Ureter (tissue), 1 donor: Measurements from ENCODE around the gene DNM2. TPM values are rescaled to one million over a fixed set of nuclear protein-coding genes. Genes with fewer than 3 reads are reported as not detected.
A peak's percentile ranks its signal among the peaks of the same experiment; 100 is the strongest.

Source experiments
- DNase-seq: peaks from one replicate; pipeline ENCODE4 v3.0.0-alpha.2; 2020; ENCODE audit warnings: low spot score
- total RNA-seq: library from RNA; stranded (reverse); gene quantifications from one replicate; pipeline ENCODE4 v1.2.4, GENCODE V29; 2023
- donor health status: DM: yes; HTN: yes; CAD: no.

The DNM2 gene
- total RNA-seq, 1 donor from 2014 or later: 352 TPM

- DNase-seq: no peak
These were observed 27.5 kb upstream of the DNM2 start for GRCh38 chr19:10690341-10690781.

DNA sequence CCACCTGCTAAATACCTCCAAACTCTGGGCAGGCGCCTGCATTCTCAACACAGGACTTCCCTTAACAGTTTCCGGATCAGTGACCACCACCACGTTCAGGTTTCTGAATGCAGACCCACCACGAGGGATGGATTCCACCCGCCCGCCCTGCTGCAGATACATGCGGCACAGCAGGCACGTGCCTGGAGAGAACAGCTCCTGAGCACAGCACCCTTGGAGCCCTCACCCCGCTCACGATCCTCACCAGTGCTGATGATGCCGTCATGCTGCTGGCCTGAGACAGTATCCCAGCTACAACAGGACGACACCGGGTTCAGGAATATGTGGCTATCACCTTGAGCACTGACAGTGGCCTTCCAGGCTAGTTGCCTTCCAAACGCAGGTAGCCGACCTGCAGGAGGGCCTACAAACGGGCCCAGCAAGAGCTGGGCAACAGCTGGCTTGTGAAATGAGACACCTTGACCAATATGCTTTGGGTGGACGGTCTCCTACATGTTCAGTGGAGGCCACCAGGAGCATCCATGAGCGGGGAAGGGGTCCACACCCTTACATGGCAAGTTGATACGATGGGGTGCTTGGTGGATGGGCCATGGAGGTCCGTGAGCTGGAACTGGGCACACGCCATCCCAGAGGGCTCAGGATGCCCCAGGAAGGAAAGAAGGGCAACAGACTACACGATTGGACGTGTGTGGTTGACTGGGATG is 26.5 kb upstream of the DNM2 start:
- no peak for DNase-seq

DNA sequence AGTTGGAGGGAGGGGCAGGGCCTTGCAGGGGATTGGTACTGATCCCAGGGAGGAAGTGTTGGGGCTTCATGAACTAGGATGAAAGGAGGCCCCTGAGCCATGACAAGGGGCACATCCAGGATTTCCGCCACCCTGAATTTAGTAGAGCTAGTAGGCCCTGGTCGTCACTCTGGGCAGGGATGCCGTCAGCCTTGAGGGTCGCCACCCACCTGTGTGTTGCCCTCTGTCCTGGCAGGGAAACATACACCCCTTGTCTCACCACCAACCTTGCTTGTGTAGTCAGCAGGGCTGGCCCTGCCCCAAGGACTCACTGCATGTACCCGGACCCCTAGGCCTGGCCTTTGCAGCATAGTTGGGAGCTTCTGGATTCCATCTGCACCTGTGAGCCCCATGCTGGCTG is 26.0 kb upstream of the DNM2 start:
- no peak for DNase-seq

GRCh38 chr19:10692673-10693264 is 25.1 kb upstream of the DNM2 start:
- DNase-seq: no peak

DNA sequence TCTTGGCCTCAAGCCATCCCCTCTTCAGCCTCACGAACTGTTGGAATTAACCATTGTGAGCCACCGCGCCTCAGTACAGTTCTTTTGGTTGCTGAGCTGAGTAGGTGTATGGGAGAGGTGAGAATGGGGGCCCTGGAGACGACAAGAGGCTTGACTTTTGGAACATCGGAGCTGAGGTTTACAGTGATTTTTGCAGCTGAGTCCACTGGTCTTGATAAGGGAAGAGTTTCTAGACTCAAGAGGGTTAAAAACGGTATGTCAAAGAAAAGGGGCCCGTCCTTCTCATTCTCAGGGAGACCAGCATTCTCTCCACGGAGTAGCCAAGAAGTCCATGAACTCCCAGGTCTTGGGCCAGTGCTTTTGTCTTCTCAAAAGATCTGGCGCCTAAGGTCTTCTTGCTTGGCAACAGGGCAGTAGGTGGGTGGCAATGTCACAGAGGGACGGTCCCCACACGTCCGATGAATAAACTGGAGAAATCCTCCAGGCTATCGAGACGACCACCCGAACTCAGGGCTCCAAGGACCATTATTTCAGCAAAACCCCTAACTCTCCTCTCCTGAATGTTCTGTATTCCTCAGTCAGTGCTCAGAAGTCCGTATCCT is 23.1 kb upstream of the DNM2 start:
- no peak for DNase-seq

DNA sequence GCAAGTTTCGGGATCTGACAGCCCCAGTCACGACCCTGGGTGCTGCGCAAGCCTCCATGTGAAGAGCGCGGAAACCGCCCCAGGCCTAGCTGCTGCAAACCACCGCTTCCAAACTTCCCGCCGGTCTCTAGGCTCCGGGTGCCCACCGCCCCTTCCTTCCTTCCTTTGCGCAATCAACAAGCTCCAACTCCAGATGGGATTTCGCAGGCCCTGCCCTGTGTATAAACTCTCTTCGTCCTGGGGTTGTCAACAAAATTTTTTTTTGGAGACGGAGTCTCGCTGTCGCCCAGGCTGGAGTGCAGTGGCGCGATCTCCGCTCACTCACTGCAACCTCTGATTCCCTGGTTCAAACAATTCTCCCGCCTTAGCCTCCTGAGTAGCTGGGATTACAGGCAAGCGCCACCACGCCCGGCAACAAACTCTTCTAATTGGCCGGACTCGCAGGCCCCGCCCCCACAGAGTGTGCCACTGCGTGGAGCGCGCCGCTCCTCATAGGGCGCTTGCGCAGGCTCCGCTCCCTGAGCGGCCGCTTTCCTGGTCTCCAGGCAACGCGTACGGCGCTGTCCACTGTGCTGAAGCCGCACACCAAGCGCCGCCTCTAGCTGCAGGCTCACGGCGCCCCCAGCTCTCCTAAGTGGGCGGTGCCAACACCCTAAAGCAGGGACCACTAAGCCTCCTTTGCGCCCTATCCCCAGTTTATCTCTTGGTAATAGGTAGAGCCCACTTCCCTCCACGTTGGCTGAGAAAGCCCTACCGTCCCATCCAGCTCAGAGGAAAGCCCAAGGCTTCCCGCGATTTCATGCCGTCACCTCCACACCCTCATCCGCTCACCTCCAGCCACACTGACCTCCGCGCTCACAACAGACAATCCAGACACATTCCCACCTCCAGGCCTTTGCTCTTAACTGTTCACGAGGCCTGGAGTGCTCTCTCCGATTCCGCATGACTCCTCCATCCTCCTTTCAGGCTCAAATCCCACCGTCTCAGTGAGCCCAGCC is 22.2 kb upstream of the DNM2 start:
- DNase-seq: peak; percentile 91

GRCh38 chr19:10699650-10700335 is 18.1 kb upstream of the DNM2 start:
- no peak for DNase-seq

DNA sequence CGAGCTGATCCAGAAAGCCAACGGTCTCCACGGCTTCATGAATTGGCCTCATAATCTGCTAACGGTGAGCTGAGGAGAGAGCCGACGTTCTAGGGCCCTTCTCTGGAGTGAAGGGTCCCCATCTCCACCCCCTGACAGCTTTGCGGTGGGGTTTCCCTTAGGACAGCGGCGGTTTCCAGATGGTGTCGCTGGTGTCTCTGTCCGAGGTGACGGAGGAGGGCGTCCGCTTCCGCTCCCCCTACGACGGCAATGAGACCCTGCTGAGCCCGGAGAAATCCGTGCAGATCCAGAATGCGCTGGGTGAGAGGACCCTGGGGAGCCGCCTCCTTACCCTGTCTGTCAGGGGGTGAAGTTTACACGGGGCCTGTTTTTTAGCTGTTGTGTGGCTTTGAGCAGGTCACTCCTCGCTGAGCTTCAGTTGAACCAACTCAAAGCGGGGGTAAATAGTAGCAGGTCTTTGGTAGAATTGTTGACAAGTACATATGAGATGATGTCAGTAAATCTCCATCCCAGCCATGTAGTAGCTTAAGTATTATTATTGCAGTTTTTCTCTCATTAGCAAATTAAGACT is 15.8 kb upstream of the DNM2 start:
- DNase-seq: no peak

GRCh38 chr19:10706990-10707389 is 10.9 kb upstream of the DNM2 start:
- no peak for DNase-seq

GRCh38 chr19:10707440-10707839 is 10.4 kb upstream of the DNM2 start:
- DNase-seq: no peak

- no peak for DNase-seq
These were observed 9.6 kb upstream of the DNM2 start for GRCh38 chr19:10708291-10708690.

- DNase-seq: no peak
These were observed 5.8 kb upstream of the DNM2 start for GRCh38 chr19:10712045-10712444.

DNA sequence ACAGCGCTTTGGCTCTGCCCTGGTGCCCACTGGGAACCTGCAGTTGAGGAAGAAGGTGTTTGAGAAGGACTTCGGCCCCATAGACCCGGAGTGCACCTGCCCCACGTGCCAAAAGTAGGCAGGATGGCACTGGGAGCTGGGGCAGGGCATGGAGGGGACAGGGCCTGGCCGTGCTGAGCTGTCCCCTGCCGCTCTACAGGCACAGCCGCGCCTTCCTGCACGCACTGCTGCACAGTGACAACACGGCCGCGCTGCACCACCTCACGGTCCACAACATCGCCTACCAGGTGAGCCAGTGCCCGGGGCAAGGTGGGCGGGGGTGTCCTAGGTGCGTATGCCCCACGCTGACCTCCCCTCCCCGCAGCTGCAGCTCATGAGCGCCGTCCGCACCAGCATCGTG is 5.1 kb upstream of the DNM2 start:
- no peak for DNase-seq

DNA sequence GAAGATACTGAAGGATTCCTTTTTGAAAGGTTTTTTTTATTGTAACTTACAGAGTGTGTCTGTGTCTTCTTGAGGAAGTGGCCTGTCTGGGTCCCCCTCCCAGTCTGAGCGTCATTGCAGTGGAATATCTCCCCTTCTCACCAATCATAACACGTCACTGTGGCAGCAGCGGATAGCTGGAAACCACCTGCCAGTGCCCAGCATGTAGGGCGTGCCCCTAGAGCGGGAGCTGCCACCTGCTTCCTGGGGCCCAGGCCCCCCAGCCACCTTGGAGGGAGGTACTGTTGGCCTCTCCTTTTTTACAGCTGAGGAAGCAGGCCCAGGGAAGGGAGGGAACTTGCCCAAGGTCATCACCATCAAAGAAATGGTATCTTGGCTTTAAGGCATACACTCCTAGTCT is 4.6 kb upstream of the DNM2 start:
- no peak for DNase-seq

- no peak for DNase-seq
These were observed 874 bp upstream of the DNM2 start for GRCh38 chr19:10717054-10717355.

GRCh38 chr19:10718205-10719196 is 622 bp downstream of the DNM2 start:
- DNase-seq: no peak

- no peak for DNase-seq
These were observed 1.6 kb downstream of the DNM2 start for GRCh38 chr19:10719466-10719961.

GRCh38 chr19:10720607-10721125 is 2.8 kb downstream of the DNM2 start:
- DNase-seq: no peak

DNA sequence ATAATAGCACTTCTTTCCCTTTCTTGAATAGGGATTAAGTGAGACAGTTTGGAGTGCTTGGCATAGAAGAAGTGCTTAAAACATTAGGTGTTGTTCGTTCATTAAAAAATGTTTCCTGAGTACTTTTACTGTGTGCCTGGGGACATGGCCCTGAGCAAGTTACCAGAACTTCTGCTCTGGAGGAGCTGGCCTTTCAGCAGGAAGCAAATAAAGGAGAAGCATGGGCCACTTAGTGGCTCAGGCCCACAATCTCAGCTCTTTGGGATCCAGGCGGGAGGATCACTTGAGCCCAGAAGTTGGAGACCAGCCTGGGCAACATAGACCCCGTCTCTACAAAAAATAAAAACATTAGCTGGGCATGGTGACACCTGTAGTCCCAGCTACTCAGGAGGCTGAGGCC is 5.7 kb downstream of the DNM2 start:
- DNase-seq: no peak
